ENCODE results near the gene RAB3GAP1.

Gene RAB3GAP1

DNA sequence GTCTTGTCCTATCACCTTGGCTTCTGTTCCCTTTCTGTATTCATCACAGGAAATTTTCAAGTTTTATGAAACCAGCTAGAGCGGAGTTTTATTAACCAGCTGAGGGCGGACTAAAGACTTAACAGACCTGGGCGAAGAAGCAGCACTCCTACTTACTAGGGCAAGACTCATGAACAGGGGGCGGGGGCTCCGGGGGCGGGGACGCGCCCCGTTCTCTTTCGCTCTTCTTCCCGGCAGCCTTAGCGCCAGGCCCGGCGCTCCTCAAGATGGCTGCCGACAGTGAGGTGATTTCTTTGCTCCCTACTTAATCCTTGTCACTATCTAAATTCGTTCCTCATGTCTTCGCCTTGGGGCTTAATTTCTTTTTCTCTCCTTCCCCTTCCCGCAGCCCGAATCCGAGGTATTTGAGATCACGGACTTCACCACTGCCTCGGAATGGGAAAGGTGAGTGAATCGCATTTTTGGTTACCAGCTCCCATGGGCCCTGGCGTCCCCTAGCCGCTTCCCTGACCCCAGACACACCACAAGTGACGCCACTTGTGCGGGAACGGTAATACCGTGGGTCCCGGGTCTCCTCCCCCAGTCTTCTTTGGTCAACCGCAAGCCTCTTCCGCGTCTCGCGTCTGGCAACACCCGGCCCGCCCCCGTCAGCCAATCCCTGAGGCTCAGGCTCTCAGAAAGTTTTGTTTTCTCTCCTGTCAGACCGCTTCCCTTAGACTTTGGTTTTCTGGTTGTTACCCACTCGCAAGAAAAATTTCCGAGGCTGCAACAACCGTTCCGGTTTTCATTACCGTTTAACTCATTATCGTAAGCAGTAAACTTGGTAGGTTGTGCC lies at the start of gene RAB3GAP1:
RAB3GAP1 (plus strand) TSS at position 251 of the 835 bp plus-strand sequence; CDS start at position 267, 16 bp downstream.
- TF ChIP-seq, protein P1, sequence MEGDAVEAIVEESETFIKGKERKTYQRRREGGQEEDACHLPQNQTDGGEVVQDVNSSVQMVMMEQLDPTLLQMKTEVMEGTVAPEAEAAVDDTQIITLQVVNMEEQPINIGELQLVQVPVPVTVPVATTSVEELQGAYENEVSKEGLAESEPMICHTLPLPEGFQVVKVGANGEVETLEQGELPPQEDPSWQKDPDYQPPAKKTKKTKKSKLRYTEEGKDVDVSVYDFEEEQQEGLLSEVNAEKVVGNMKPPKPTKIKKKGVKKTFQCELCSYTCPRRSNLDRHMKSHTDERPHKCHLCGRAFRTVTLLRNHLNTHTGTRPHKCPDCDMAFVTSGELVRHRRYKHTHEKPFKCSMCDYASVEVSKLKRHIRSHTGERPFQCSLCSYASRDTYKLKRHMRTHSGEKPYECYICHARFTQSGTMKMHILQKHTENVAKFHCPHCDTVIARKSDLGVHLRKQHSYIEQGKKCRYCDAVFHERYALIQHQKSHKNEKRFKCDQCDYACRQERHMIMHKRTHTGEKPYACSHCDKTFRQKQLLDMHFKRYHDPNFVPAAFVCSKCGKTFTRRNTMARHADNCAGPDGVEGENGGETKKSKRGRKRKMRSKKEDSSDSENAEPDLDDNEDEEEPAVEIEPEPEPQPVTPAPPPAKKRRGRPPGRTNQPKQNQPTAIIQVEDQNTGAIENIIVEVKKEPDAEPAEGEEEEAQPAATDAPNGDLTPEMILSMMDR (IDR thresholded peaks at IDR 0.05; ENCODE audit: insufficient read depth, low read depth, low read length, missing control alignments) = no peak
- H3K4me3 ChIP-seq (ENCODE audit: low read depth, low read length) = peak within 1 kb of the TSS; percentile 90
- peak; percentile 92 for DNase-seq (ENCODE audit: low read depth)

DNA sequence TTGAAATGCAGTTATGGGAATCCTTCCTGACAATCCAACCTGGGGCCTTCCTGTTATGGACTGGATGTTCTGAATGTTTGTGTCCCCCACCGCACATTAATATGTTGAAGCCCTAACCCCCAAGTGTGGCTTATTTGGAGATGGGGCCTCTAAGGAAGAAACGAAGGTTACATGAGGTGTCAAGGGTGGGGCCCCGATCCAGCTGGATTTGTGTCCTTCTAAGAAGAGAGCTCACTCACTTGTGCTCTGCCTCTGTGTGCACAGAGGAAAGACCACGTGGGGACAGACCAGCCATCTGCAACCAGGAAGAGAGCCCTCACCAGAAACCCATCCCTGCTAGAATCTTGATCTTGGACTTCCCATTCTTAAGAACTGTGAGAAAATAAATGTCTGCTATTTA lies 49.3 kb upstream of the RAB3GAP1 start:
- DNase-seq (ENCODE audit: low read depth) = no peak
- no peak overlapping the region for H3K4me3 ChIP-seq (ENCODE audit: low read depth, low read length)
- TF ChIP-seq, protein P1 (IDR thresholded peaks at IDR 0.05; ENCODE audit: insufficient read depth, low read depth, low read length, missing control alignments) = no peak

DNA sequence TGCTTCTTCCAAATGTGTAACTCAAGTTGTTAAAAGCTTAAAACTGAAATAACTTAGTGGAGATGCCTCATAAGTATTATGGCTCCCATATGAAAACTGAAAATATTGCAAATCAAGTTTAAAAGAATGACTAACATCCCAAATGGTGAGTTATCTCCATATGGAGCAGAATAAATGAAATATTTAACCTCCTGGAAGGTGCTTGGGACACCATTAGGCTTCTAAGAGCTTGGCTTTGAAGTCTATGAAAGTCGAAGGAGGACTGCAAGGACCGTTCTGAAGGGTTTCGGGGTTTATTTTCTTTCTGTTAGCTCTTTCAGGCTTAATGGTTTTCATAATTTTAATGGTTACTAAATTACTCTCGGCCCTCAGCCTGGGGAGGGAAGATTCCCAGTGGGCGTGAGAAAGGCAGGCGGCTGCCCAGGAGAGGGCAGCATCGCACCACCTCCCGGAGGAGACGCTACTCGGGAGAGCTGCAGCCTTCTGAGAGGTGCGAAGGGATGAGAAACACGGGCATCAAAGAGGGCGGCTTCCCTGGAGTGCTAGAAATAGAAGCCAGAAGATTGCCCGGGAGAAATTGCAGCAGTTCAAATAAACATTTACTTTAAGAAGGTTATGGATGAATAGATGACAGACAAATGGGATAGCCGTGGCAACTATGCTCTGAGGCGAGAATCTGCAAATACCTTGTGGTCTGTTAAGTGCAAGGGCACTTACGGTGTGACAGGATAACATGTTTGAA lies 47.9 kb upstream of the RAB3GAP1 start:
- peak; percentile 72 for DNase-seq (ENCODE audit: low read depth)
- H3K4me3 ChIP-seq (ENCODE audit: low read depth, low read length) = no peak overlapping the region
- TF ChIP-seq, protein P1 (IDR thresholded peaks at IDR 0.05; ENCODE audit: insufficient read depth, low read depth, low read length, missing control alignments) = peak; percentile 92

DNA sequence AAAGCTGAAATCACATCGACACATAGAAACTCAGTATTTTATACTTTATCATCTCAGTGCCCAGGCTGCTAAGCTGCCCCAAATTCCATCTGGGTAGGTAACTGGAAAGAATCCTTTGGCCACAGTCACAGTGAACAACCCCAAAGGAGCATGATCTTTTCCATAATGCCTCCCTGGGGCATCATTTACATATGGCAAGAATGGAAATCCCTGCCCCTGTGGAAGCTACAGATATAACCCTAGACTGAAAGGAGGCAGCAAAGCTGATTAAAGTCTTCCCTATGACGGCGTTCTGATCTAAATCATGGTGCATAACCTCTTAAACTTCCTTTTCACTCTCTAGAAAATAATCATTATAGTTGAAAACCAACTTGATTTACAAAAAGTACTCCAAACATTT lies 46.3 kb upstream of the RAB3GAP1 start:
- DNase-seq (ENCODE audit: low read depth) = no peak

DNA sequence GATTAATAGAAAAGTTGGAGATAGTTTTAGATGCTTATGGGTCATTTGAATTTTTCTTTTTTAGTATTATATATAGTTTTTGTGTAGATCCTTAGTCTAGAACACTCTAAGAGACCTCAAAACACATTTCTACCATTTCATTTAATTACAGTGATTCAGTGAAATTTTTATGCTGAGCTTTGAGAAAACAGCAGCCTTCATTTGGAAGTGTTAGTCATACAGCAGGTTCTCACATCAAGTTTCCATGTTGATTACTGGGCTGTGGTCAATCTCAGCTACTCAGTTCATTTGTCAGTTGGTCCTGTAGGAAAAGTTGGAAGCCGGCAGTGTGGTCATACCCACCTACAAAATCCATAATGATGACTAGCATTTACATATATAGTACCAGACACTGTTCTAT lies 42.8 kb upstream of the RAB3GAP1 start:
- no peak overlapping the region for H3K4me3 ChIP-seq (ENCODE audit: low read depth, low read length)
- DNase-seq (ENCODE audit: low read depth) = no peak
- TF ChIP-seq, protein P1 (IDR thresholded peaks at IDR 0.05; ENCODE audit: insufficient read depth, low read depth, low read length, missing control alignments) = no peak

More for the DNA sequence above, 46.3 kb upstream of the RAB3GAP1 start:
- no peak overlapping the region for H3K4me3 ChIP-seq (ENCODE audit: low read depth, low read length)
- TF ChIP-seq, protein P1 (IDR thresholded peaks at IDR 0.05; ENCODE audit: insufficient read depth, low read depth, low read length, missing control alignments) = no peak

DNA sequence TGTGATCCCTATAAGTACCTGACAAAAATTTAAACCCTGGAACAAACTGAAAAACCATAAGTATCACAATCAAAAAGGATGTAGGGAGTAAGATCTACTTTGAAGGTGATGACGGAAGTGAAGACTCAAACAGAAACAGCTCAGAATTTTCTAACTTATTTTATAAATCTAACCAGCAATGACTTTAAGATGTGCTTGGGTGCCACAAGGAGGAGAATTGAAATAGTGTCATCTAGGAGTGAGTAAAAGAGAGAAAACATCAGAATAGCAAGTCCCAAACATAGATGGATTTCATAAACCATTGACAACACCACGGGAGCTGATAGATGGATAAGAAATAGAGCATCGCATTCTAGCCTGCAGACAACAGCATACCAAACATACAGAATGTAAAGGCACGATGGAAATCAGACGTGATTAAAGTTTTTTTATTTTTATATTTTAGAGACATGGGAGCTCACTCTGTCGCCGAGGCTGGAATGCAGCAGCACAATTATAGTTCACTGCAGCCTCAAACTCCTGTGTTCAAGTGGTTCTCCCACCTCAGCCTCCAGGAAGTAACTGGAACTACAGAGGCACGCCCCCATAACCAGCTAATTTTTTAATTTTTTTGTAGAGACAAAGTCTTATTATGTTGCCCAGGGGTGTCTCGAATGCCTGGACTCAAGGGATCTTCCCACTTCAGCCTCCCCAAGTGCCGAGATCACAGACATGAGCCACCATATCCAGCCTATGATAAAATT lies 41.7 kb upstream of the RAB3GAP1 start:
- no peak for DNase-seq (ENCODE audit: low read depth)
- TF ChIP-seq, protein P1 (IDR thresholded peaks at IDR 0.05; ENCODE audit: insufficient read depth, low read depth, low read length, missing control alignments) = no peak
- H3K4me3 ChIP-seq (ENCODE audit: low read depth, low read length) = no peak overlapping the region
